Liver (tissue), 3 donors: Measurements from ENCODE around the gene DTD1.

ENCODE experiments used
- EGR1 ChIP-seq, 2 donors: IDR thresholded peaks; 2 replicates each; pipeline ENCODE4 v1.6.1; 2016 to 2018; ENCODE audit warnings: antibody characterized with exemption in 2 of 2, low read depth in 2 of 2
- GABPA ChIP-seq, 2 donors: IDR thresholded peaks in 1 of 2; conservative IDR thresholded peaks in 1 of 2; 2 replicates each; pipeline ENCODE4 v1.6.1; 2016; ENCODE audit warnings: antibody characterized with exemption in 2 of 2, mild to moderate bottlenecking in 1 of 2, moderate library complexity in 1 of 2
- HNF4A ChIP-seq, 2 donors: conservative IDR thresholded peaks; 2 replicates each; pipeline ENCODE4 v1.6.1; 2016; ENCODE audit warnings: antibody characterized with exemption in 2 of 2, mild to moderate bottlenecking in 2 of 2
- HNF4G ChIP-seq: IDR thresholded peaks from 2 replicates; pipeline ENCODE4 v1.6.1; 2016; ENCODE audit warnings: antibody characterized with exemption
- NR2F2 ChIP-seq: IDR thresholded peaks from 2 replicates; pipeline ENCODE4 v1.6.1; 2016; ENCODE audit warnings: antibody characterized with exemption
- RAD21 ChIP-seq, 2 donors: IDR thresholded peaks; 2 replicates each; pipeline ENCODE4 v1.6.1; 2016; ENCODE audit warnings: antibody characterized with exemption in 2 of 2, mild to moderate bottlenecking in 2 of 2
- TAF1 ChIP-seq: conservative IDR thresholded peaks from 2 replicates; pipeline ENCODE4 v1.6.1; 2016; ENCODE audit warnings: antibody characterized with exemption, mild to moderate bottlenecking
- YY1 ChIP-seq: IDR thresholded peaks from 2 replicates; pipeline ENCODE4 v1.6.1; 2016; ENCODE audit warnings: antibody characterized with exemption, mild to moderate bottlenecking
- TF ChIP-seq, protein P1 (sequence below): fragments of 150-350 bp; IDR thresholded peaks from 2 replicates; pipeline ENCODE4 v1.5.1; 2017; ENCODE audit warnings: improper control_type of control experiment, low read depth, low read length; ENCODE audit not compliant: missing input control
- TF ChIP-seq, protein P2 (sequence below): IDR thresholded peaks from 2 replicates; pipeline ENCODE4 v1.6.1; 2016; ENCODE audit warnings: antibody characterized with exemption, mild to moderate bottlenecking
- TF ChIP-seq, protein P3 (sequence below): IDR thresholded peaks from 2 replicates; pipeline ENCODE4 v1.6.1; 2016; ENCODE audit warnings: antibody characterized with exemption
- TF ChIP-seq, protein P4 (sequence below): IDR thresholded peaks from 2 replicates; pipeline ENCODE4 v1.6.1; 2016; ENCODE audit warnings: antibody characterized with exemption
- TF ChIP-seq, protein P5 (sequence below): IDR thresholded peaks from 2 replicates; pipeline ENCODE4 v1.6.1; 2016; ENCODE audit warnings: antibody characterized with exemption
- donor health status: healthy.
- donor health status: healthy.

DNA sequence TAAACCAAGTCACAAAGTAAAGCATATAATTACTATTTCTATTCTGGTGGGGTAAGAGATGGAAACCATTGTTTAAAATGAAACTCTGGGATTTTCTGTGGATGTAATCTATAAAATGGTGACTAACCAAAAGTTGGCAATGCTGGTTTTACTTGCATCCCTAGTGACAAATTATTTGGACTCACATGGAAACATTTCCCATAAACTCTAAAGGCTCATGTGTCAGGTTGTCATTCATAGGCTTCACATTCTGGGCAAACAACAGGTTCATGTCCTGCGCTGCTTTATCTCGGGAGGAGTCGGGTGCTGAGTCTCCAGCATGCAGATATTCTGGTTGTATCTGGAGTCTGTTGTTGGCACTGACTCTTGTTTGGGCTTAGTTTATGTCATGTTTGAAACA, 127.7 kb downstream of the DTD1 start:
- TF ChIP-seq HNF4G (no peak), GABPA (IDR thresholded peaks at IDR 0.05 in 1 of 2, conservative IDR thresholded peaks at IDR 0.05 in 1 of 2) (no peak), YY1 (no peak), TAF1 (no peak), RAD21 (IDR thresholded peaks at IDR 0.05) (no peak), HNF4A (conservative IDR thresholded peaks at IDR 0.05) (no peak), EGR1 (IDR thresholded peaks at IDR 0.05; ENCODE audit: low read depth in 2 of 2) (no peak), NR2F2 (no peak)
- TF ChIP-seq, protein P1, sequence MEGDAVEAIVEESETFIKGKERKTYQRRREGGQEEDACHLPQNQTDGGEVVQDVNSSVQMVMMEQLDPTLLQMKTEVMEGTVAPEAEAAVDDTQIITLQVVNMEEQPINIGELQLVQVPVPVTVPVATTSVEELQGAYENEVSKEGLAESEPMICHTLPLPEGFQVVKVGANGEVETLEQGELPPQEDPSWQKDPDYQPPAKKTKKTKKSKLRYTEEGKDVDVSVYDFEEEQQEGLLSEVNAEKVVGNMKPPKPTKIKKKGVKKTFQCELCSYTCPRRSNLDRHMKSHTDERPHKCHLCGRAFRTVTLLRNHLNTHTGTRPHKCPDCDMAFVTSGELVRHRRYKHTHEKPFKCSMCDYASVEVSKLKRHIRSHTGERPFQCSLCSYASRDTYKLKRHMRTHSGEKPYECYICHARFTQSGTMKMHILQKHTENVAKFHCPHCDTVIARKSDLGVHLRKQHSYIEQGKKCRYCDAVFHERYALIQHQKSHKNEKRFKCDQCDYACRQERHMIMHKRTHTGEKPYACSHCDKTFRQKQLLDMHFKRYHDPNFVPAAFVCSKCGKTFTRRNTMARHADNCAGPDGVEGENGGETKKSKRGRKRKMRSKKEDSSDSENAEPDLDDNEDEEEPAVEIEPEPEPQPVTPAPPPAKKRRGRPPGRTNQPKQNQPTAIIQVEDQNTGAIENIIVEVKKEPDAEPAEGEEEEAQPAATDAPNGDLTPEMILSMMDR: no peak
- TF ChIP-seq, protein P2, sequence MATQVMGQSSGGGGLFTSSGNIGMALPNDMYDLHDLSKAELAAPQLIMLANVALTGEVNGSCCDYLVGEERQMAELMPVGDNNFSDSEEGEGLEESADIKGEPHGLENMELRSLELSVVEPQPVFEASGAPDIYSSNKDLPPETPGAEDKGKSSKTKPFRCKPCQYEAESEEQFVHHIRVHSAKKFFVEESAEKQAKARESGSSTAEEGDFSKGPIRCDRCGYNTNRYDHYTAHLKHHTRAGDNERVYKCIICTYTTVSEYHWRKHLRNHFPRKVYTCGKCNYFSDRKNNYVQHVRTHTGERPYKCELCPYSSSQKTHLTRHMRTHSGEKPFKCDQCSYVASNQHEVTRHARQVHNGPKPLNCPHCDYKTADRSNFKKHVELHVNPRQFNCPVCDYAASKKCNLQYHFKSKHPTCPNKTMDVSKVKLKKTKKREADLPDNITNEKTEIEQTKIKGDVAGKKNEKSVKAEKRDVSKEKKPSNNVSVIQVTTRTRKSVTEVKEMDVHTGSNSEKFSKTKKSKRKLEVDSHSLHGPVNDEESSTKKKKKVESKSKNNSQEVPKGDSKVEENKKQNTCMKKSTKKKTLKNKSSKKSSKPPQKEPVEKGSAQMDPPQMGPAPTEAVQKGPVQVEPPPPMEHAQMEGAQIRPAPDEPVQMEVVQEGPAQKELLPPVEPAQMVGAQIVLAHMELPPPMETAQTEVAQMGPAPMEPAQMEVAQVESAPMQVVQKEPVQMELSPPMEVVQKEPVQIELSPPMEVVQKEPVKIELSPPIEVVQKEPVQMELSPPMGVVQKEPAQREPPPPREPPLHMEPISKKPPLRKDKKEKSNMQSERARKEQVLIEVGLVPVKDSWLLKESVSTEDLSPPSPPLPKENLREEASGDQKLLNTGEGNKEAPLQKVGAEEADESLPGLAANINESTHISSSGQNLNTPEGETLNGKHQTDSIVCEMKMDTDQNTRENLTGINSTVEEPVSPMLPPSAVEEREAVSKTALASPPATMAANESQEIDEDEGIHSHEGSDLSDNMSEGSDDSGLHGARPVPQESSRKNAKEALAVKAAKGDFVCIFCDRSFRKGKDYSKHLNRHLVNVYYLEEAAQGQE: no peak
- TF ChIP-seq, protein P3, sequence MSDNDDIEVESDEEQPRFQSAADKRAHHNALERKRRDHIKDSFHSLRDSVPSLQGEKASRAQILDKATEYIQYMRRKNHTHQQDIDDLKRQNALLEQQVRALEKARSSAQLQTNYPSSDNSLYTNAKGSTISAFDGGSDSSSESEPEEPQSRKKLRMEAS: no peak
- TF ChIP-seq, protein P4, sequence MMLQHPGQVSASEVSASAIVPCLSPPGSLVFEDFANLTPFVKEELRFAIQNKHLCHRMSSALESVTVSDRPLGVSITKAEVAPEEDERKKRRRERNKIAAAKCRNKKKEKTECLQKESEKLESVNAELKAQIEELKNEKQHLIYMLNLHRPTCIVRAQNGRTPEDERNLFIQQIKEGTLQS: no peak
- TF ChIP-seq, protein P5, sequence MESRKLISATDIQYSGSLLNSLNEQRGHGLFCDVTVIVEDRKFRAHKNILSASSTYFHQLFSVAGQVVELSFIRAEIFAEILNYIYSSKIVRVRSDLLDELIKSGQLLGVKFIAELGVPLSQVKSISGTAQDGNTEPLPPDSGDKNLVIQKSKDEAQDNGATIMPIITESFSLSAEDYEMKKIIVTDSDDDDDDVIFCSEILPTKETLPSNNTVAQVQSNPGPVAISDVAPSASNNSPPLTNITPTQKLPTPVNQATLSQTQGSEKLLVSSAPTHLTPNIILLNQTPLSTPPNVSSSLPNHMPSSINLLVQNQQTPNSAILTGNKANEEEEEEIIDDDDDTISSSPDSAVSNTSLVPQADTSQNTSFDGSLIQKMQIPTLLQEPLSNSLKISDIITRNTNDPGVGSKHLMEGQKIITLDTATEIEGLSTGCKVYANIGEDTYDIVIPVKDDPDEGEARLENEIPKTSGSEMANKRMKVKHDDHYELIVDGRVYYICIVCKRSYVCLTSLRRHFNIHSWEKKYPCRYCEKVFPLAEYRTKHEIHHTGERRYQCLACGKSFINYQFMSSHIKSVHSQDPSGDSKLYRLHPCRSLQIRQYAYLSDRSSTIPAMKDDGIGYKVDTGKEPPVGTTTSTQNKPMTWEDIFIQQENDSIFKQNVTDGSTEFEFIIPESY: no peak
